ENCODE results near the gene TAAR5.
"Not testable (repeated sequence)": the region's sequence is repeated elsewhere in the genome, so short reads cannot be mapped to it uniquely, and the experiment has no call there.

TAAR5 gene

DNA sequence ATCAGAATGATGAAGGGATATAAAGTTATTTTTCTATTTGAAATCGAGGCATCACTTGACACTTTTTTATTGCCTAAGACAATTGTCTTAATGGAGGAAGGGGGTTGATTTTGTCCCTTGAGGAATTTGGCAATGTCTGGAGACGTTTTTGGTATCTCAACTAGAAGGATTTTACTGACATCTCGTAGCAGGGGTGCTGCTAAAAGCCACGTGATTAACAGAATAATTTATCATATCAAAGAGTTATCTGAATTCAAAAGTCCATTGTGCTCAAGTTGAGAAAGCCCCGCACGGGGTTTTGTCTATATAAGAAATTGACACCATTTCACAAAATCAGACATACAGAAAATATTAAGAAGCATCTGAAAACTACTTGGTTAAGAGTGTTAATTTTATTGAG is 20.9 kb downstream of the TAAR5 start:
- H3K27ac ChIP-seq (replicated peaks) = no peak overlapping the region
- DNase-seq (ENCODE audit: low read depth in 1 of 2, low spot score in 1 of 2) = no peak
- TF ChIP-seq, protein P1, sequence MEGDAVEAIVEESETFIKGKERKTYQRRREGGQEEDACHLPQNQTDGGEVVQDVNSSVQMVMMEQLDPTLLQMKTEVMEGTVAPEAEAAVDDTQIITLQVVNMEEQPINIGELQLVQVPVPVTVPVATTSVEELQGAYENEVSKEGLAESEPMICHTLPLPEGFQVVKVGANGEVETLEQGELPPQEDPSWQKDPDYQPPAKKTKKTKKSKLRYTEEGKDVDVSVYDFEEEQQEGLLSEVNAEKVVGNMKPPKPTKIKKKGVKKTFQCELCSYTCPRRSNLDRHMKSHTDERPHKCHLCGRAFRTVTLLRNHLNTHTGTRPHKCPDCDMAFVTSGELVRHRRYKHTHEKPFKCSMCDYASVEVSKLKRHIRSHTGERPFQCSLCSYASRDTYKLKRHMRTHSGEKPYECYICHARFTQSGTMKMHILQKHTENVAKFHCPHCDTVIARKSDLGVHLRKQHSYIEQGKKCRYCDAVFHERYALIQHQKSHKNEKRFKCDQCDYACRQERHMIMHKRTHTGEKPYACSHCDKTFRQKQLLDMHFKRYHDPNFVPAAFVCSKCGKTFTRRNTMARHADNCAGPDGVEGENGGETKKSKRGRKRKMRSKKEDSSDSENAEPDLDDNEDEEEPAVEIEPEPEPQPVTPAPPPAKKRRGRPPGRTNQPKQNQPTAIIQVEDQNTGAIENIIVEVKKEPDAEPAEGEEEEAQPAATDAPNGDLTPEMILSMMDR (IDR thresholded peaks at IDR 0.05; ENCODE audit: insufficient read depth, low read length) = no peak
- TF ChIP-seq, protein P2, sequence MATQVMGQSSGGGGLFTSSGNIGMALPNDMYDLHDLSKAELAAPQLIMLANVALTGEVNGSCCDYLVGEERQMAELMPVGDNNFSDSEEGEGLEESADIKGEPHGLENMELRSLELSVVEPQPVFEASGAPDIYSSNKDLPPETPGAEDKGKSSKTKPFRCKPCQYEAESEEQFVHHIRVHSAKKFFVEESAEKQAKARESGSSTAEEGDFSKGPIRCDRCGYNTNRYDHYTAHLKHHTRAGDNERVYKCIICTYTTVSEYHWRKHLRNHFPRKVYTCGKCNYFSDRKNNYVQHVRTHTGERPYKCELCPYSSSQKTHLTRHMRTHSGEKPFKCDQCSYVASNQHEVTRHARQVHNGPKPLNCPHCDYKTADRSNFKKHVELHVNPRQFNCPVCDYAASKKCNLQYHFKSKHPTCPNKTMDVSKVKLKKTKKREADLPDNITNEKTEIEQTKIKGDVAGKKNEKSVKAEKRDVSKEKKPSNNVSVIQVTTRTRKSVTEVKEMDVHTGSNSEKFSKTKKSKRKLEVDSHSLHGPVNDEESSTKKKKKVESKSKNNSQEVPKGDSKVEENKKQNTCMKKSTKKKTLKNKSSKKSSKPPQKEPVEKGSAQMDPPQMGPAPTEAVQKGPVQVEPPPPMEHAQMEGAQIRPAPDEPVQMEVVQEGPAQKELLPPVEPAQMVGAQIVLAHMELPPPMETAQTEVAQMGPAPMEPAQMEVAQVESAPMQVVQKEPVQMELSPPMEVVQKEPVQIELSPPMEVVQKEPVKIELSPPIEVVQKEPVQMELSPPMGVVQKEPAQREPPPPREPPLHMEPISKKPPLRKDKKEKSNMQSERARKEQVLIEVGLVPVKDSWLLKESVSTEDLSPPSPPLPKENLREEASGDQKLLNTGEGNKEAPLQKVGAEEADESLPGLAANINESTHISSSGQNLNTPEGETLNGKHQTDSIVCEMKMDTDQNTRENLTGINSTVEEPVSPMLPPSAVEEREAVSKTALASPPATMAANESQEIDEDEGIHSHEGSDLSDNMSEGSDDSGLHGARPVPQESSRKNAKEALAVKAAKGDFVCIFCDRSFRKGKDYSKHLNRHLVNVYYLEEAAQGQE (IDR thresholded peaks at IDR 0.05; ENCODE audit: insufficient replicate concordance, low read depth) = no peak
- no peak for TF ChIP-seq POLR2AphosphoS5 (IDR thresholded peaks at IDR 0.05; ENCODE audit: low read depth)
- TF ChIP-seq GABPA (IDR thresholded peaks at IDR 0.05; ENCODE audit: low read depth) = no peak
- no peak for TF ChIP-seq SPI1 (IDR thresholded peaks at IDR 0.05; ENCODE audit: borderline replicate concordance, low read depth)
- H3K27me3 ChIP-seq (ENCODE audit: insufficient read depth, poor library complexity, severe bottlenecking) = peaks cover 2% of the 10 kb centered on the region
- H3K4me3 ChIP-seq (replicated peaks; ENCODE audit: insufficient read depth, low read length) = no peak overlapping the region

DNA sequence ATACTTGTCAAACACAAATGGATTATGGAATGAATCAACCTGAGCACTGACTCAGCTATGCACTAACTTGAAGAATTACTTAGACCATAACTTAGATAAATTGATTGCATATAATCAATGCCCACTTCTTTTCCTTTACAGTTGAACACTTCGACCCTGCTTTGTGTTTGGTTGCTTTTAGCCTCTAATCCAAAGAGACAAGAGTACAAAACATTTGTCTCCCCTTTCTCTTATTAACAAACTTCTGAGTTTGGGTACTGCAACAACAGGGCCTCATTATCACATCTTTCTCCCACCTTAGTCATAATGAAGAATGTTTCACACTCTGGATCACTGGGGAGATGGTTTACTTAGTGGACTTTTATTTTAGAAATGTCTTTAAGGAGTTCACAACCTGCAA is 22.0 kb downstream of the TAAR5 start:
- H3K27me3 ChIP-seq (ENCODE audit: insufficient read depth, poor library complexity, severe bottlenecking) = peaks cover 2% of the 10 kb centered on the region
- TF ChIP-seq SPI1 (IDR thresholded peaks at IDR 0.05; ENCODE audit: borderline replicate concordance, low read depth) (no peak), POLR2AphosphoS5 (IDR thresholded peaks at IDR 0.05; ENCODE audit: low read depth) (no peak), GABPA (IDR thresholded peaks at IDR 0.05; ENCODE audit: low read depth) (no peak)
- TF ChIP-seq, protein P2 (IDR thresholded peaks at IDR 0.05; ENCODE audit: insufficient replicate concordance, low read depth) = no peak
- TF ChIP-seq, protein P1 (IDR thresholded peaks at IDR 0.05; ENCODE audit: insufficient read depth, low read length) = no peak
- DNase-seq (ENCODE audit: low read depth in 1 of 2, low spot score in 1 of 2) = no peak
- no peak overlapping the region for H3K27ac ChIP-seq (replicated peaks)
- no peak overlapping the region for H3K4me3 ChIP-seq (replicated peaks; ENCODE audit: insufficient read depth, low read length)

DNA sequence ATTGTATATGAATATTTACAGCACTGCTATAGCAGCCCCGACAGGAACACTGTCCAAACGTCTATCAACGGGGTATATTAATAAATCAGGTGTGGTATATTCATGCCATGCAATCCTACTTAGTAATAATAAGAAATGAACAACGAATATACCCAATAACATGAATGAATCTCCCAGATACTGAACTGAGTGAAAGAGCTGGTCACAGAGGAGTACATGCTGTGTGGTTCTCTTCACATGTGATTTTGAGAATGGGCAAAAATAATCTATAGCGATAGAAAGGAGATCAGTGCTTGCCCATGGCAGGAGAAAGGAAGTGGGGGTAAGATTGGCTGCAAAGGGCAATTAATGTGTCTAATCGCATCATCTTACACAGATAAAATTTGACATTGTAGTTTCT is 23.1 kb downstream of the TAAR5 start:
- TF ChIP-seq, protein P1 (IDR thresholded peaks at IDR 0.05; ENCODE audit: insufficient read depth, low read length) = no peak
- TF ChIP-seq, protein P2 (IDR thresholded peaks at IDR 0.05; ENCODE audit: insufficient replicate concordance, low read depth) = no peak
- TF ChIP-seq POLR2AphosphoS5 (IDR thresholded peaks at IDR 0.05; ENCODE audit: low read depth) = no peak
- TF ChIP-seq SPI1 (IDR thresholded peaks at IDR 0.05; ENCODE audit: borderline replicate concordance, low read depth) = no peak
- TF ChIP-seq GABPA (IDR thresholded peaks at IDR 0.05; ENCODE audit: low read depth) = no peak
- no peak overlapping the region for H3K27ac ChIP-seq (replicated peaks)
- DNase-seq (ENCODE audit: low read depth in 1 of 2, low spot score in 1 of 2) = no peak
- H3K27me3 ChIP-seq (ENCODE audit: insufficient read depth, poor library complexity, severe bottlenecking) = peaks cover 5% of the 10 kb centered on the region
- H3K4me3 ChIP-seq (replicated peaks; ENCODE audit: insufficient read depth, low read length) = no peak overlapping the region

DNA sequence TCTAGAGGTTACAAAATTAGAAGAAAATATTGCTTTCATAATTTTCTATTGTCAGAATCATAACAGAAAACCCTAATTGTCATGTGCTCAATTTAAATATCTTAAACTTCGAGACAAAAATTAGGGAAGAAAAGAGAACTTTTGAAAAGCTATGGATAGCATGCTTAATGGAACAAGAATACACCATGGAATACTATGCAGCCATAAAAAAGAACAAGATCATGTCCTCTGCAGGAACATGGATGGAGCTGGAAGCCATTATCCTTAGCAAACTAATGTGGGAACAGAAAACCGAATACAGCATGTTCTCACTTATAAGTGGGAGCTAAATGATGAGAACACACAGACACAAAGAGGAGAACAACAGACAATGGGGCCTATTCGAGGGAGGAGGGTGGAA is 29.5 kb downstream of the TAAR5 start:
- H3K4me3 ChIP-seq (replicated peaks; ENCODE audit: insufficient read depth, low read length); H3K27ac ChIP-seq (replicated peaks); H3K27me3 ChIP-seq (ENCODE audit: insufficient read depth, poor library complexity, severe bottlenecking); DNase-seq (ENCODE audit: low read depth in 1 of 2, low spot score in 1 of 2): not testable (repeated sequence)

Data from HL-60 (cell line).